Measurements from ENCODE around the gene NDE1.

GRCh38 chr16:15677447-15677846, 27.4 kb downstream of the NDE1 start:
- TF ChIP-seq, protein P1, sequence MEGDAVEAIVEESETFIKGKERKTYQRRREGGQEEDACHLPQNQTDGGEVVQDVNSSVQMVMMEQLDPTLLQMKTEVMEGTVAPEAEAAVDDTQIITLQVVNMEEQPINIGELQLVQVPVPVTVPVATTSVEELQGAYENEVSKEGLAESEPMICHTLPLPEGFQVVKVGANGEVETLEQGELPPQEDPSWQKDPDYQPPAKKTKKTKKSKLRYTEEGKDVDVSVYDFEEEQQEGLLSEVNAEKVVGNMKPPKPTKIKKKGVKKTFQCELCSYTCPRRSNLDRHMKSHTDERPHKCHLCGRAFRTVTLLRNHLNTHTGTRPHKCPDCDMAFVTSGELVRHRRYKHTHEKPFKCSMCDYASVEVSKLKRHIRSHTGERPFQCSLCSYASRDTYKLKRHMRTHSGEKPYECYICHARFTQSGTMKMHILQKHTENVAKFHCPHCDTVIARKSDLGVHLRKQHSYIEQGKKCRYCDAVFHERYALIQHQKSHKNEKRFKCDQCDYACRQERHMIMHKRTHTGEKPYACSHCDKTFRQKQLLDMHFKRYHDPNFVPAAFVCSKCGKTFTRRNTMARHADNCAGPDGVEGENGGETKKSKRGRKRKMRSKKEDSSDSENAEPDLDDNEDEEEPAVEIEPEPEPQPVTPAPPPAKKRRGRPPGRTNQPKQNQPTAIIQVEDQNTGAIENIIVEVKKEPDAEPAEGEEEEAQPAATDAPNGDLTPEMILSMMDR (IDR thresholded peaks at IDR 0.05; ENCODE audit: low read depth, low read length, missing input control) = no peak
- no peak for TF ChIP-seq EGR1 (IDR thresholded peaks at IDR 0.05; ENCODE audit: low read depth in 2 of 2)
- TF ChIP-seq FOXA1 (IDR thresholded peaks at IDR 0.05) = no peak
- TF ChIP-seq TAF1 (conservative IDR thresholded peaks at IDR 0.05) = no peak
- TF ChIP-seq, protein P2, sequence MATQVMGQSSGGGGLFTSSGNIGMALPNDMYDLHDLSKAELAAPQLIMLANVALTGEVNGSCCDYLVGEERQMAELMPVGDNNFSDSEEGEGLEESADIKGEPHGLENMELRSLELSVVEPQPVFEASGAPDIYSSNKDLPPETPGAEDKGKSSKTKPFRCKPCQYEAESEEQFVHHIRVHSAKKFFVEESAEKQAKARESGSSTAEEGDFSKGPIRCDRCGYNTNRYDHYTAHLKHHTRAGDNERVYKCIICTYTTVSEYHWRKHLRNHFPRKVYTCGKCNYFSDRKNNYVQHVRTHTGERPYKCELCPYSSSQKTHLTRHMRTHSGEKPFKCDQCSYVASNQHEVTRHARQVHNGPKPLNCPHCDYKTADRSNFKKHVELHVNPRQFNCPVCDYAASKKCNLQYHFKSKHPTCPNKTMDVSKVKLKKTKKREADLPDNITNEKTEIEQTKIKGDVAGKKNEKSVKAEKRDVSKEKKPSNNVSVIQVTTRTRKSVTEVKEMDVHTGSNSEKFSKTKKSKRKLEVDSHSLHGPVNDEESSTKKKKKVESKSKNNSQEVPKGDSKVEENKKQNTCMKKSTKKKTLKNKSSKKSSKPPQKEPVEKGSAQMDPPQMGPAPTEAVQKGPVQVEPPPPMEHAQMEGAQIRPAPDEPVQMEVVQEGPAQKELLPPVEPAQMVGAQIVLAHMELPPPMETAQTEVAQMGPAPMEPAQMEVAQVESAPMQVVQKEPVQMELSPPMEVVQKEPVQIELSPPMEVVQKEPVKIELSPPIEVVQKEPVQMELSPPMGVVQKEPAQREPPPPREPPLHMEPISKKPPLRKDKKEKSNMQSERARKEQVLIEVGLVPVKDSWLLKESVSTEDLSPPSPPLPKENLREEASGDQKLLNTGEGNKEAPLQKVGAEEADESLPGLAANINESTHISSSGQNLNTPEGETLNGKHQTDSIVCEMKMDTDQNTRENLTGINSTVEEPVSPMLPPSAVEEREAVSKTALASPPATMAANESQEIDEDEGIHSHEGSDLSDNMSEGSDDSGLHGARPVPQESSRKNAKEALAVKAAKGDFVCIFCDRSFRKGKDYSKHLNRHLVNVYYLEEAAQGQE (IDR thresholded peaks at IDR 0.05) = no peak
- TF ChIP-seq, protein P3, sequence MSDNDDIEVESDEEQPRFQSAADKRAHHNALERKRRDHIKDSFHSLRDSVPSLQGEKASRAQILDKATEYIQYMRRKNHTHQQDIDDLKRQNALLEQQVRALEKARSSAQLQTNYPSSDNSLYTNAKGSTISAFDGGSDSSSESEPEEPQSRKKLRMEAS (IDR thresholded peaks at IDR 0.05) = no peak
- no peak for TF ChIP-seq RAD21 (IDR thresholded peaks at IDR 0.05)
- no peak for TF ChIP-seq JUND (IDR thresholded peaks at IDR 0.05)
- TF ChIP-seq, protein P4, sequence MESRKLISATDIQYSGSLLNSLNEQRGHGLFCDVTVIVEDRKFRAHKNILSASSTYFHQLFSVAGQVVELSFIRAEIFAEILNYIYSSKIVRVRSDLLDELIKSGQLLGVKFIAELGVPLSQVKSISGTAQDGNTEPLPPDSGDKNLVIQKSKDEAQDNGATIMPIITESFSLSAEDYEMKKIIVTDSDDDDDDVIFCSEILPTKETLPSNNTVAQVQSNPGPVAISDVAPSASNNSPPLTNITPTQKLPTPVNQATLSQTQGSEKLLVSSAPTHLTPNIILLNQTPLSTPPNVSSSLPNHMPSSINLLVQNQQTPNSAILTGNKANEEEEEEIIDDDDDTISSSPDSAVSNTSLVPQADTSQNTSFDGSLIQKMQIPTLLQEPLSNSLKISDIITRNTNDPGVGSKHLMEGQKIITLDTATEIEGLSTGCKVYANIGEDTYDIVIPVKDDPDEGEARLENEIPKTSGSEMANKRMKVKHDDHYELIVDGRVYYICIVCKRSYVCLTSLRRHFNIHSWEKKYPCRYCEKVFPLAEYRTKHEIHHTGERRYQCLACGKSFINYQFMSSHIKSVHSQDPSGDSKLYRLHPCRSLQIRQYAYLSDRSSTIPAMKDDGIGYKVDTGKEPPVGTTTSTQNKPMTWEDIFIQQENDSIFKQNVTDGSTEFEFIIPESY (IDR thresholded peaks at IDR 0.05) = no peak
- TF ChIP-seq HNF4A (conservative IDR thresholded peaks at IDR 0.05) = no peak
- TF ChIP-seq ATF3 (IDR thresholded peaks at IDR 0.05) = no peak
- no peak for TF ChIP-seq SP1 (IDR thresholded peaks at IDR 0.05)

All from liver (tissue), 3 donors.